T-helper 2 cell treated with Interferon-gamma antibody and Interleukin-4, amounts not matched to agents 100 ng/mL and 5 ng/mL, for 36 hours (primary cell): ENCODE measurements around the gene KCNH1. TPM values are rescaled to one million over a fixed set of nuclear protein-coding genes. Genes with fewer than 3 reads are reported as not detected.

ENCODE experiments used
- intact Hi-C: fragments of 100-400 bp; cut with micrococcal nuclease; formaldehyde crosslinking; loops from one replicate; pipeline ENCODE4 v1.15.1; 2023
- total RNA-seq: library from RNA; stranded (reverse); gene quantifications from 2 replicates; pipeline ENCODE4 v1.2.3, GENCODE V29; 2022

Gene KCNH1
- total RNA-seq, 1 donor from 2014 or later = not detected

GRCh38 chr1:210653771-210654170, 480.2 kb downstream of the KCNH1 start:
- intact Hi-C loops = no loop called here

- intact Hi-C loops = no loop called here
These were observed 481.5 kb downstream of the KCNH1 start for GRCh38 chr1:210652329-210652954.

DNA sequence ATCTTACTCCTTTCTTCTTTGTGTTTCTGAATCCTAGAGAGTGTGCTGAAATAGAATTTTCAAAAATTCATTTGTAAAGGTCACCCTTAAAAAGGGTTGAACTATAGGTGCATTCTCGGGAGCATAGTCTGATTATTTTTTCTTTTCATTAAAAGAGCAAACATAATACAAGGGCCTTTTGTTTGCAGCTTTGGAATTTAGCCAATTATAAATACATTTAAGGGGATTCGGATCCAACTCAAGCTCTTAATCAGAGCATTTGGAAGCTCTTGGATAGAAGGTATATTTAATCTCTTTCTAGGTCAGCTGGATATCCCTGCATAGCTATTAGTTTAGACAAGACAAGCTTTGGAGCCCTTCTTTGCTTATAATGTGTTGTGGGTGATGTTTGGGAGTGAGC, 483.5 kb downstream of the KCNH1 start:
- intact Hi-C loops = no loop called here

- intact Hi-C loops = no loop called here
These were observed 485.2 kb downstream of the KCNH1 start for GRCh38 chr1:210648588-210649269.

DNA sequence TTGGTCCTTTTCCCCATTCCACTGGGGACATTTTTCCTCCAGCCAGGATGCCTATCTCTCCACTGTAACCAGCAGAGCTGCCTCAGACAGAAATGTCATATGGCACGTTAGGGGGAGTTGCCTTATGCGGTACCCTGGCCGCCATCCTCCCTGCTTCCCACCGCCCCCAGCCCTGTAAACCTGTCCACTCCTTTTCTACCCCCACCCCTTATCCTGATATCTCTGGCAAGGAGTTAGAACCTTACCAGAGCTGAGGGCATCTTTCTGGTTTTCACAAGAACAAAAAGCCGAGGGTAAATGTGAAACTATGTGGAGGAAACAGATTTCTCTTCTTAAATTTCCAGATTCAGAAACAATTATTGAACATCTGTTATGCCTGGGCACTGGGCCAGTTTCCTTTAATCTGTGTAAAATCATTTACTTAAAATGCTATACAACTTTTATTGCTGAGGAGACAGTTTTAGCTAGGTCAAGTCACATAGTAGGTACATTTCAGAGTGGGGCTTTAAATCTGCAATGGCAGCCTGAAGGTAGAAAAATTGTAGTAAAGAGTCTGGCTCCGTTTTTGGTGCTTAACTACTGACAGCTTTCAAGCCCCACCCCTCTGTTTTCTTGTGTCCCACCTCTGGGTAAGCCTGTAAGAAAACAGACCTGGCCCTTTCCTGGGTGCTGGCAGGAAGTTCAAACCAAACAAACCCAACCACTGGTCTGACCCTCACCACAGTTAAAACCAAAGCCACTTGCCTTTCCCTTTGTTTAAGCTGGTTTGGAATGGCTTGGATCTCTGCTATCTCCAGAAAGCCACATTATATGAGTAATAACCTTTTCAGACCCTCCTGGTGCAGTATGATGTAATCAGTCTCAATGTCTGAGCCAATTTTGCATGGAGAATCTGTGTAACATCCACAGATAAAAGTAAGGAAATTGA, 486.3 kb downstream of the KCNH1 start:
- intact Hi-C loops = no loop called here

DNA sequence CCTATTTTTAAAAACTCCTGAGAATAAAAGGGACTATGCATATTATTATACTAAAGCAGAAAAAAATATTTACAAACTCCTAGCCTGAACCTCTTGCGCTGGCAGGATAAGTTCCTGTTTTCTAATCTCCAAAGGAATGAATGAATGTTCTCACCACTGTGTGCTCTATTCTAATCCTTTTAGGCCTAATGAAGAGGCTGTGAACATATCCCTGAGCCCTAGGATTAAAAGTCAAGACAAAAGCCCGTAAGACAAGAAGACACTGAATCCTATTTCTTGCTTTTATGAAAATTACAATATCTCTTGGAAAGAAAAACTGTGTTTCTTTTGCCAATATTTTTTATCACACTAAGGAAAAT, 487.7 kb downstream of the KCNH1 start:
- intact Hi-C loops = no loop called here

- intact Hi-C loops = no loop called here
These were observed 488.2 kb downstream of the KCNH1 start for GRCh38 chr1:210645582-210646257.

DNA sequence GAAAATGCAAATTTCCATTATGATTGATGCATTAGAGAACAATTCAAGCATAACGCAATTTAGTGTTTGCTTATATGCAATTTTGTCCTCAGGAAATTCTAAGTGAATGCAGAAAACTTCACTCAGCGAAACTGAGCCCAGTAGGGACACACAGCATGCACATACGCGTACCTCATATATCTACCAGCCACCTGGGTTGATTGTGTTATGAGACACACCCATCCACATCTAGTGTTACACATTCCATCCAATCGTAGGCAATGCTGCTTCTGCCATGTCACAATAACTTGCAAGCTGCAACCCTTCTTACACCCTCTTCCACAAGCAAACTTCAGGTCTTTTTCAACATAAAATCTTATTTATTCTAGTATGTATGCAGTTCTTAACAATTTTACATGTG, 492.4 kb downstream of the KCNH1 start:
- intact Hi-C loops = no loop called here

DNA sequence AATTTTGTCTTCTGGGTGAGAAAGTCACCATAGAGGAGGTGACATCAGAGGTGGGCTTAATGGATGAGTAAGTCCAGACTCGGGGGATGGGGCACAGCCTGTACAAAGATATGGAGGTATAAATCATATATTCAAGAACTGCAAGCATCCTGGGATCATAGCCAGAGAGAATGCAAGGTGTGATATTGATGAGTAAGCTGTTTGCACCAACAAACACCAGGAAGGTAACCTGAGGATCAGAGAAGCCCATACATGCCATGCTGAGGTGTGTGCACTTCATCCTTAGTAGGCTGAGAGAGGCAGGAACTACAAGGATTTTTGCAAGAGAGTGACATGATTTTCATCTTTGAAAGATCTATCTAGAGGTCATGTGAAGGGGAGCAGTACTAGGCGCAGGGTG, 498.8 kb downstream of the KCNH1 start:
- intact Hi-C loops = no loop called here

- intact Hi-C loops = no loop called here
These were observed 500.3 kb downstream of the KCNH1 start for GRCh38 chr1:210633636-210634035.

DNA sequence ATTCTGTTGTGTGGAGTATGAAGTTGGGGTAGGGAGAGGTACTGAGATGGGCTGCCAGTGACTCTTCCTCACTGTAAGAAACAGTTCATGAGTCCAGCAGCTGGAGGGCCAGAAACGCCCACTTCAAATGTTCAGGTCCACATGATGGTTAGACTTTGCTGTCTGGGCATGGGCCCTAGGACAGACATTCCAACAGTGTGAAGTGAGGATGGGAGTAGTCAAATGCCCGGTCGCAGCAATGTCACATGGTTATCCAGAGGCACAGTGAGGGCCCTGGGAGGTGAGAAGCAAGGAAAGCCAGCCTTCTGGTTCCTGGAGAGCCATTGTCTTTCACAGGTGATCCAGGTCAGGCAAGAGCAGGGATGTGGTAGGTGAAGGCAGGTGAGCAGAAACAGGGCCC, 500.8 kb downstream of the KCNH1 start:
- intact Hi-C loops = no loop called here

DNA sequence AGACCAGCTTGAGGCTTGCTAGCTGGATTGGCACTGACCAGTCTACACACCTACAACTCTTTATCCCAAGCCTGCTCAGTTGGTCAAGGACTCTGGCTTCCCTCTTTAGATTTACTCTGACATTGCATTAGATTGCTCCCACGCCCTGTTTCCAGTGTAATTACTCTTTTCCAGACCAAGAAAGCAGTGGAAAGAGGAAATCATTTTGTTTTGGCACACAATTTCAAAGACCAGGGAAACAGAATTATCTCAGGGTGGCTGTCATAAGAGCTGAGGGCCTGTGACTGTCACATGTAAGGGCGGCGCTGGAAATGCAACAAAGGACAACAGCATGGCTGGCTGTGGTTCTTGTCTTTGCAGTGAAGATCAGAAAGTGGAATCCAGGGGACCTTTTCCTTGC, 502.5 kb downstream of the KCNH1 start:
- intact Hi-C loops = no loop called here

GRCh38 chr1:210629276-210629675, 504.7 kb downstream of the KCNH1 start:
- intact Hi-C loops = no loop called here

- intact Hi-C loops = no loop called here
These were observed 506.2 kb downstream of the KCNH1 start for GRCh38 chr1:210627755-210628154.

Other genes with a start within 250 kb of the KCNH1 start
- 47.5 and 49.6 TPM in 2 replicates for gene RCOR3, start 125.2 kb upstream of the KCNH1 start, total RNA-seq
- 60.6 and 62.3 TPM in 2 replicates for gene TRAF5, start 192.7 kb upstream of the KCNH1 start, total RNA-seq